NOMO-1 (cell line): ENCODE results near the gene SLC34A3.

Experiments
- DNase-seq, 2 experiments: peaks; one replicate each; lab custom pipeline; 2025; ENCODE audit not compliant: unreplicated experiment in 2 of 2; lab: John Stamatoyannopoulos, UW

Gene SLC34A3

GRCh38 chr9:137217276-137218211, 13.2 kb upstream of the SLC34A3 start:
- no peak for DNase-seq

GRCh38 chr9:137218212-137218753, 12.4 kb upstream of the SLC34A3 start:
- no peak for DNase-seq

- DNase-seq: no peak
These were observed 11.9 kb upstream of the SLC34A3 start for GRCh38 chr9:137218754-137219271.

GRCh38 chr9:137219757-137220316, 10.9 kb upstream of the SLC34A3 start:
- no peak for DNase-seq

- DNase-seq: no peak
These were observed 10.2 kb upstream of the SLC34A3 start for GRCh38 chr9:137220317-137221094.

- DNase-seq: no peak
These were observed 9.6 kb upstream of the SLC34A3 start for GRCh38 chr9:137221095-137221505.

- DNase-seq: no peak
These were observed 9.1 kb upstream of the SLC34A3 start for GRCh38 chr9:137221506-137222111.

GRCh38 chr9:137222190-137223077, 8.3 kb upstream of the SLC34A3 start, which contains the start of gene RNF208:
Gene RNF208 (minus strand): TSS chr9:137222240. CDS start chr9:137221212, 1,028 bp downstream.
- DNase-seq: no peak

- DNase-seq: peak; percentile 99 to 100
These were observed 7.4 kb upstream of the SLC34A3 start for GRCh38 chr9:137223078-137223970.

- peak in 1 of 2 experiments; percentile 29 for DNase-seq
These were observed 5.6 kb upstream of the SLC34A3 start, which contains the start of gene CYSRT1 for GRCh38 chr9:137224830-137225694. Gene CYSRT1 (plus strand): TSS chr9:137225174. CDS start chr9:137225622, 448 bp downstream.

GRCh38 chr9:137225699-137226331, 4.9 kb upstream of the SLC34A3 start:
- DNase-seq: no peak

GRCh38 chr9:137226338-137227053, 4.2 kb upstream of the SLC34A3 start:
- DNase-seq: no peak

GRCh38 chr9:137227054-137227852, 3.4 kb upstream of the SLC34A3 start, which contains the start of gene RNF224:
Gene RNF224 (plus strand): TSS chr9:137227502. CDS start chr9:137228336, 834 bp downstream.
- DNase-seq: peak; percentile 73 to 88

- DNase-seq: no peak
These were observed 2.7 kb upstream of the SLC34A3 start for GRCh38 chr9:137227853-137228505.

- no peak for DNase-seq
These were observed 2.2 kb upstream of the SLC34A3 start for GRCh38 chr9:137228506-137228967.
